ENCODE measurements around the gene RALGPS2. TPM values are rescaled to one million over a fixed set of nuclear protein-coding genes. Genes with fewer than 3 reads are reported as not detected.

Gene RALGPS2
- total and polyA plus RNA-seq, 2 experiments from 2014 or later, result 8.1 to 31.2 TPM

DNA sequence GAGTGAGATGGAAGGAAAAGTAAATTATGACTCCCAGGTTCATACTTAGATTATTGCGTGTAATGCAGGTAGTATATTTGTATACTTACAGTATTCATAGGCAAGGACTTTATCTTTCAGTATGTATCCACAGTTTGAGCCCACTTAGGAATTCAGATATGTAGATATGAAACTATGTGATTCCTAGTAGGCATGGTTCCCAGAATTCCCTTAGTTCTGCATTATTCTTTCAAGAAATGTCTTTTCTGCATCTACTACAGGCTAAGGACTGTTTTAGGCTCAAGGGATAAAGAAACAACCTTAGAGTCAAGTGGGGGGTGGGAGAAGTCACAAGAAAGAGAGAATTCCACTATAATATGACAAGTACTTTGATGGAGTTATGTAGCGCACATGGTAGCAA, 132.1 kb downstream of the RALGPS2 start (continued):
- TF ChIP-seq ETS1 (IDR thresholded peaks at IDR 0.05) (no peak), ZNF114 (CRISPR knock-in tag; IDR thresholded peaks at IDR 0.05) (no peak), EZH2 (IDR thresholded peaks at IDR 0.05; ENCODE audit: low read depth, unreplicated experiment) (no peak), ZNF462 (CRISPR knock-in tag; IDR thresholded peaks at IDR 0.05) (no peak), JUNB (IDR thresholded peaks at IDR 0.05; ENCODE audit: unreplicated experiment) (no peak)

DNA sequence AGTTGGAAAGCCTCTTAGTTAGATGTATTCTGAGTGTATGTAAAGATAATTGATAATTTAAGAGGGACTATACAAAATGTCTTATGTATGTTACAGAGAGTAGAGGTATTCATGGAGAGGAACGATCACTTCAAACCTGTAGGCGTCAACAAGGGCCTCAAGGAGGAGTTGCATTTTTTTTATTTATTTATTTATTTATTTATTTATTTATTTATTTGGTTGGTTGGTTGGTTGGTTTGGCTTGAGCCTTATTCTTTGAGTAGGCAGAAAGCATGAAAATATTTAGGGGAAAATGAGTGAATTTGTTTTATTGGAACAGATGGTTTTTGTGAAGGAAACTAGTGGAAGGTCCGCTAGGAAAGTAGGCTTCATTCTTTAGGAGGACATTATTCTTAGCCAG, 137.4 kb downstream of the RALGPS2 start:
- TF ChIP-seq ZNF114 (CRISPR knock-in tag; IDR thresholded peaks at IDR 0.05) (no peak), EZH2 (IDR thresholded peaks at IDR 0.05; ENCODE audit: low read depth, unreplicated experiment) (no peak)
- Histone ChIP-seq H3K4me2 (no peak overlapping the region), H3K4me1 (ENCODE audit: insufficient read depth) (no peaks in the 10 kb centered on the region), H4K20me1 (replicated peaks; ENCODE audit: insufficient read depth) (no peaks in the 10 kb centered on the region), H3K36me3 (ENCODE audit: insufficient read depth) (no peaks in the 10 kb centered on the region), H3K79me2 (replicated peaks; ENCODE audit: insufficient read depth) (no peaks in the 10 kb centered on the region), H3K27me3 (ENCODE audit: insufficient read depth) (no peaks in the 10 kb centered on the region), H3K9me2 (ENCODE audit: insufficient read depth) (no peaks in the 10 kb centered on the region), H3F3A (replicated peaks; ENCODE audit: low read depth) (no peaks in the 10 kb centered on the region), H3K27ac (ENCODE audit: low read depth) (no peak overlapping the region), H3K4me3 (no peak overlapping the region), H2AFZ (no peak overlapping the region)
- no peak for DNase-seq (ENCODE audit: low spot score)
- no peak for ATAC-seq
- no peak overlapping the region for H3K4me3 Mint-ChIP-seq
- no peak overlapping the region for H3K27ac Mint-ChIP-seq
- peaks cover 1% of the 10 kb centered on the region for H3K27me3 Mint-ChIP-seq (ENCODE audit: insufficient read depth, low read depth, poor library complexity)
- no peaks in the 10 kb centered on the region for H3K9me3 Mint-ChIP-seq
- peaks cover 5% of the 10 kb centered on the region; the same call in 2 of the 3 replicates for H3K4me1 Mint-ChIP-seq
- H3K36me3 Mint-ChIP-seq (ENCODE audit: low read depth), result no peaks in the 10 kb centered on the region

All from GM23338 (cell line).